K562 (cell line): ENCODE data around the gene ZNF22. TPM values are rescaled to one million over a fixed set of nuclear protein-coding genes. Genes with fewer than 3 reads are reported as not detected.

Experiments used
- ATF3 ChIP-seq, 2 experiments: fragments of 450-650 bp in 1 of 2; sonication (generic) in 1 of 2; formaldehyde crosslinking in 1 of 2; IDR thresholded peaks in 1 of 2; conservative IDR thresholded peaks in 1 of 2; 2 replicates each; pipeline versions ENCODE4 v1.6.1 to v1.8.1; 2016 to 2023; ENCODE audit warnings: mild to moderate bottlenecking in 2 of 2, moderate library complexity in 2 of 2, inconsistent platforms in 1 of 2, missing genetic modification reagents in 1 of 2
- BHLHE40 ChIP-seq: IDR thresholded peaks from 2 replicates; pipeline ENCODE4 v1.6.1; 2011; ENCODE audit warnings: low read length, improper control_type of control experiment
- FOXJ3 ChIP-seq: sonication (generic); formaldehyde crosslinking; IDR thresholded peaks from 2 replicates; pipeline ENCODE4 v1.4.0; 2020; ENCODE audit warnings: mild to moderate bottlenecking, missing genetic modification reagents
- MAZ ChIP-seq, 2 experiments: fragments of 450-650 bp in 1 of 2; sonication (generic) in 1 of 2; formaldehyde crosslinking; IDR thresholded peaks in 1 of 2; conservative IDR thresholded peaks in 1 of 2; 2 replicates each; pipeline versions ENCODE4 v1.4.0 to v1.5.0; 2020; ENCODE audit warnings: mild to moderate bottlenecking in 1 of 2, missing genetic modification reagents in 1 of 2
- NR2C1 ChIP-seq, 2 experiments: fragments of 450-650 bp; IDR thresholded peaks; 2 replicates each; pipeline ENCODE4 v1.6.1; 2017; ENCODE audit warnings: mild to moderate bottlenecking in 2 of 2, antibody characterized with exemption in 1 of 2, inconsistent platforms in 1 of 2, missing compliant biosample characterization in 1 of 2, missing genetic modification characterization in 1 of 2
- NR2C2 ChIP-seq, 2 experiments: fragments of 200-800 bp in 1 of 2; sonication (Bioruptor generic) in 1 of 2; sonication (generic) in 1 of 2; formaldehyde crosslinking in 1 of 2; IDR thresholded peaks; 2 replicates each; pipeline versions ENCODE4 v1.6.1 to v1.8.0; 2016 to 2022; ENCODE audit warnings: mild to moderate bottlenecking in 1 of 2, missing compliant biosample characterization in 1 of 2, missing genetic modification characterization in 1 of 2, missing genetic modification reagents in 1 of 2
- RBM17 ChIP-seq: fragments of 200-400 bp; formaldehyde crosslinking; IDR thresholded peaks from 2 replicates; pipeline ENCODE4 v1.6.1; 2017; ENCODE audit warnings: low read depth, mild to moderate bottlenecking, low read length, borderline replicate concordance
- SMC3 ChIP-seq: conservative IDR thresholded peaks from 2 replicates; pipeline ENCODE4 v1.6.1; 2011; ENCODE audit warnings: low read depth, low read length, improper control_type of control experiment; ENCODE audit not compliant: insufficient read depth
- STAG1 ChIP-seq: sonication (generic); formaldehyde crosslinking; IDR thresholded peaks from 2 replicates; pipeline ENCODE4 v1.5.0; 2020; ENCODE audit warnings: missing genetic modification reagents, borderline replicate concordance
- ZBTB2 ChIP-seq: fragments of 450-650 bp; IDR thresholded peaks from 2 replicates; pipeline ENCODE4 v1.6.1; 2016; ENCODE audit warnings: antibody characterized with exemption
- ZNF197 ChIP-seq: fragments of 200-800 bp; sonication (Bioruptor generic); IDR thresholded peaks from 2 replicates; pipeline ENCODE4 v1.6.1; 2016; ENCODE audit warnings: low read depth, missing genetic modification characterization, missing compliant biosample characterization
- ZNF436 ChIP-seq: fragments of 250-450, 450-650 bp; sonication (Bioruptor Pico); formaldehyde crosslinking; IDR thresholded peaks from 2 replicates; pipeline ENCODE4 v1.7.0; 2020; ENCODE audit warnings: mild to moderate bottlenecking
- ZNF512 ChIP-seq: IDR thresholded peaks from 2 replicates; pipeline ENCODE4 v1.6.1; 2016; ENCODE audit warnings: missing genetic modification characterization, missing compliant biosample characterization
- polyA plus RNA-seq, 8 experiments: library from polyadenylated mRNA; depleted of rRNA in 4 of 8; stranded (reverse) in 5 of 8; unstranded in 3 of 8; fragments of >200 nt; fragmentation: Nextera tagmentation in 2 of 8; fragmentation: Illumina TruSeq in 1 of 8; extraction: Ambion mirVana in 2 of 8; extraction: Trizol in 1 of 8; gene quantifications; 2 replicates each; pipeline versions ENCODE4 v1.2.1 to v1.2.3, GENCODE V29; 2011 to 2014; ENCODE audit warnings: inconsistent platforms in 1 of 8, missing spikeins in 1 of 8
- total RNA-seq, 7 experiments: library from RNA; depleted of rRNA in 6 of 7; stranded (reverse); fragments of >200 nt in 6 of 7; fragmentation: Illumina TruSeq in 2 of 7; extraction: Trizol in 2 of 7; gene quantifications; 2 replicates each; pipeline versions ENCODE4 v1.2.1 to v1.2.3, GENCODE V29; 2011 to 2021; ENCODE audit warnings: low replicate concordance in 1 of 7
- TF ChIP-seq, protein P1 (sequence below): fragments of 450-650 bp; conservative IDR thresholded peaks from 2 replicates; pipeline ENCODE4 v1.6.1; 2016; ENCODE audit warnings: missing genetic modification characterization, low read depth, mild to moderate bottlenecking, control low read depth, missing compliant biosample characterization

Gene ZNF22
- total and polyA plus RNA-seq, 9 of the 15 experiments (the other 6 are each of a cell fraction or from before 2014, with no cell fraction given), result 36.2 to 98.7 (median 51.2) TPM

DNA sequence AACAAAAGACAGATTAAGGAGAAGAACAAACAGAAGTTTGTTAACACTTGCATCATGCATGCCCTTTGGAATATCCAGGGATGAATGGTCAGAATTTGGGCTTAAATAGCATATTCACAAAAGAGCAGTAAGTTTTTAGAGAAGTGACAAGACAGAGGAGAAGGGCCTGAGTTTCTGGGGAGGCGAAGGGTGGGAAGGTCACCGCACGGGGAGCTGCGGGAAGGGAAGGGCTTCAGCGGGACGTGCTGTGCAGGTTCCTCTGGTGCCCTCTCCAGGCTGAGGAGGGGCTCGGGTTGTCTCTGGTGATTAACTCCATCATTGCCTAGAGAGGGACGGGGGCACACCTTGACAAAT is 10.4 kb upstream of the ZNF22 start (continued):
- TF ChIP-seq ZNF197, result no peak
- TF ChIP-seq STAG1 (CRISPR knock-in tag), result peak; percentile 60; the same call in 1 of the 2 replicates
- TF ChIP-seq ZNF436, result no peak
- no peak for TF ChIP-seq ZBTB2
- no peak for TF ChIP-seq ZNF512 (tag)
- 0 out of 2 replicates have a peak, but pooled peaks have one; percentile 35 for TF ChIP-seq SMC3
- no peak for TF ChIP-seq FOXJ3 (CRISPR knock-in tag)
- TF ChIP-seq BHLHE40, result peak; percentile 55; the same call in 1 of the 2 replicates
- TF ChIP-seq, protein P1, sequence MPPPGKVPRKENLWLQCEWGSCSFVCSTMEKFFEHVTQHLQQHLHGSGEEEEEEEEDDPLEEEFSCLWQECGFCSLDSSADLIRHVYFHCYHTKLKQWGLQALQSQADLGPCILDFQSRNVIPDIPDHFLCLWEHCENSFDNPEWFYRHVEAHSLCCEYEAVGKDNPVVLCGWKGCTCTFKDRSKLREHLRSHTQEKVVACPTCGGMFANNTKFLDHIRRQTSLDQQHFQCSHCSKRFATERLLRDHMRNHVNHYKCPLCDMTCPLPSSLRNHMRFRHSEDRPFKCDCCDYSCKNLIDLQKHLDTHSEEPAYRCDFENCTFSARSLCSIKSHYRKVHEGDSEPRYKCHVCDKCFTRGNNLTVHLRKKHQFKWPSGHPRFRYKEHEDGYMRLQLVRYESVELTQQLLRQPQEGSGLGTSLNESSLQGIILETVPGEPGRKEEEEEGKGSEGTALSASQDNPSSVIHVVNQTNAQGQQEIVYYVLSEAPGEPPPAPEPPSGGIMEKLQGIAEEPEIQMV (tag), result no peak
- 0 out of 2 replicates have a peak, but pooled peaks have one; percentile 50 for TF ChIP-seq NR2C2 (CRISPR knock-in tag; IDR thresholded peaks at IDR 0.05)
- TF ChIP-seq NR2C2 (tag; IDR thresholded peaks at IDR 0.05), result peak; percentile 62
- peak in 1 of 2 experiments; percentile 52; a peak in 1 of 4 replicates for TF ChIP-seq MAZ (CRISPR knock-in tag; conservative IDR thresholded peaks at IDR 0.05 in 1 of 2, IDR thresholded peaks at IDR 0.05 in 1 of 2)
- TF ChIP-seq RBM17, result no peak
- peak; percentile 51; the same call in 1 of the 2 replicates for TF ChIP-seq NR2C1 (IDR thresholded peaks at IDR 0.05)
- no peak for TF ChIP-seq NR2C1 (tag; IDR thresholded peaks at IDR 0.05)
- 0 out of 2 replicates have a peak, but pooled peaks have one; percentile 10 for TF ChIP-seq ATF3 (IDR thresholded peaks at IDR 0.05)
- TF ChIP-seq ATF3 (CRISPR knock-in tag; conservative IDR thresholded peaks at IDR 0.05), result no peak
- TF ChIP-seq, all 486 proteins: peak for 32
